Pons (tissue), 1 donor: Measurements from ENCODE around the gene MORN5.

Experiments
- DNase-seq: peaks from one replicate; pipeline ENCODE4 v3.0.0-alpha.2; 2016; ENCODE audit warnings: low spot score

Gene MORN5

DNA sequence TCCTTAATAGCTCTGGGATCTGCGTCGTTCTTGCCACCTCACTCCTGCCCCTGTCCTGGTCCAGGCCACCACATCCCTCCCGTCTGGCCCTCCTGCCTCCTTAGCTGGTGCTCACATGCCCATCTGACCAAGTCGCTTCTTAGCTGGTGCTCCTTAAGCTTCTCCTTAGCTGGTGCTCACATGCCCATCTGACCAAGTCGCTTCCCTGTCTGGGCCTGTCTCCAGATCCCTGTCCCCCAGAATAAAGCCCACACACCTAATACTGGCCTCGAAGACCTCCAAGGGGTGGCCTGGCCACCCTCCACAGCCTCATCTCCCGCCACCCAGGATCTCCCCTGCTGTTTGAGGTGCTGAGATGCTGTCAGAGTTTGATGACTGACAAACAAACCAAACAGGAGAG lies 35.2 kb upstream of the MORN5 start:
- DNase-seq = no peak

DNA sequence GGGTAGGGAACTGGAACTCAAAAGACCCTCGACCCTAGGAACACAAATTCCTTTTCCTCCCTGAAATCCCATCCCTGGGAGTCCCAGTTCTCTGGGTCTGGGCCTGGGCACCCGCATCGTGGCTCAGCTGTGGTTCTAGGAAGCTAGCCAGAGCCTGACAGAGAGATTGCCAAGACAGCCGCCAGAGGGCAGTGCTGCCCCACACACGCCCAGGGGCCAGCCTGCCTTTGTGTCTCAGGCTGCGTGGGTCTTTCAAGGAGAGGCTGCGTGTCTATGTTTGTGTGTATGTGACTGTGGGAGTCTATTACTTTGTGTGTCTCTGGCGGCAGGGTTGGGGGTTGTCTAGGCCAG lies 34.6 kb upstream of the MORN5 start:
- DNase-seq = peak; percentile 84

DNA sequence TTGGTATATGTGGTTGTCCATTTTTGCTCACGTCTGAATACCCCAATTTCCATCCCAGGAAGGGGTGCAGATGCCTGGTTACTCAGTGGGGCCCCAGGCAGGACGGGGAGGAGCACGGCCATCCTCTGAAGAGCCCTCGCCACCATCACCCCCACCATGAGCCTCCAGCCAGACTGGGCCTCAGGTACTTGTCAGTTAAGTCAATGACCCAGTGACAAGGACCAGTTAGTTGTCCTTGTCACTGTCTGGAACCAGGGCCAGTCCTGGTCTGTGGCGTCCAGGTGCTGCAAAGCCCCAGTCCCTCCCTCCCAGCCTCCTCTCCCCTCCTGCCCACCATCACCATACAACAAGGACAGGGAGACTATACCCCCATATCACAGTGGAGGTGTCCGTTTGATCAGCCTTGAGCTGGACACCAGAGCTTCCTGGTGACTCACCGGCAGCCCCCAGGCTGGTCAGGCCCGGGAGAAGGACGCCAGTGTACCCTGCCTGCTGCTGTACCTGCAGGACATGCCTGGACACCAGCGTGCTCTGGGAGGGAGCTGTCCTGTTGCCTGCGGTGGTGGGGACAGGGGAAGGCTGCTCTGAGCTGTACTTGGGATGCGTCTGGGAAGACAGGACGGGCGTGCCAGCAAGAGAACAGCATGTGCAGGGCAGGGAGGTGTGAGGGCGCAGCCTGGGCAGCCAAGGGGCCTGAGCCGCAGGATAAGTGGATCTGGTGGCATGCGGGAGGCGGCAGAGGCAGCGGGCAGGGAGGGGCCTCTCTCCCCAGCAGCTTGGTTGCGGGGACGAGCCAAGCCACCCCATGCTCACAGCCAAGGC lies 34.0 kb upstream of the MORN5 start:
- DNase-seq = no peak

DNA sequence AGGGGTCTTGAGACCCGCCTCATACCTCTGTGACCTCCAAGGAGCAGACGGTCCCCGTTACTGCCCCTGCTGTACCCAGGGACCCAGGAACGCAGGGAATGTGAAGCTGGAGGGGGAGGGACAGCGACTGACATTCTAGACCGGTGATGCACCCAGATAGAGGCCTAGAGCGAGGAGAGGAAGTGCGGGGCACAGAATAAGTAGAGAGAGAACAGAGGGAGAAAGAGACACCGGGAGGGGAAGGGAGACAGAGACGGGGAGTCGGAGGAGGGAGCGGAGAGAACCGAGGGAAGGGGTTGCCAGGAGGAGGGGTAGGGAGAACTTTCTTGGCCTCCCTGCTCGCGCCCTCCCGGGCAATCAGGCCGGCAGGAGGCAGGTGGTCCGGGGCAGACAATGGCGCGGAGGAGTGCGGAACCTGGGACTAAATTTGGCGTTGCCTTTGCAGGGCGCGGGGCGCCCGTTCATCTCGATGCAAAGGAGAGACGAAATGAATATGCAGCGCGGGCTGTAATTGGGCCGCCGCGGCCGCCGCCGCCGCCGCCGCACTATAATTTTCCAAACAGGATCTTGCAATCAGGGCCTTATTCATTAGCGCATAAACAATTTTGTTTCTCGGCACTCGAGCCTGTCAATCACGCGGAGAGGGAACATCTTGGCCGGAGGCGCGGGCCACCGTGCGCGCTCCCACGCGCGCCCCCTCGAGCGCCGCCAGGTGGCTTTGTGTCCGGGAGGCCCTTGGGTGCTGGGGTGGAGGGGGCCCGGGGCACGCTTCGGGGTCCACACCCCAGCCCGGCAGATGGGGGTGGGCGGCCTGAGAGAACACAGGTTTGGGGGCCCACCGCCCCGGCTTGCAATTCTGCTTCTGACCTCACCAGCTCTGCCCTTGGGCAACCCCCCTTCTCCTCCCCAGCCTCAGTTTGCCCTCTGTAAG lies 33.1 kb upstream of the MORN5 start:
- DNase-seq = no peak

- no peak for DNase-seq
Measured at GRCh38 chr9:122127396-122127798, 32.3 kb upstream of the MORN5 start.

DNA sequence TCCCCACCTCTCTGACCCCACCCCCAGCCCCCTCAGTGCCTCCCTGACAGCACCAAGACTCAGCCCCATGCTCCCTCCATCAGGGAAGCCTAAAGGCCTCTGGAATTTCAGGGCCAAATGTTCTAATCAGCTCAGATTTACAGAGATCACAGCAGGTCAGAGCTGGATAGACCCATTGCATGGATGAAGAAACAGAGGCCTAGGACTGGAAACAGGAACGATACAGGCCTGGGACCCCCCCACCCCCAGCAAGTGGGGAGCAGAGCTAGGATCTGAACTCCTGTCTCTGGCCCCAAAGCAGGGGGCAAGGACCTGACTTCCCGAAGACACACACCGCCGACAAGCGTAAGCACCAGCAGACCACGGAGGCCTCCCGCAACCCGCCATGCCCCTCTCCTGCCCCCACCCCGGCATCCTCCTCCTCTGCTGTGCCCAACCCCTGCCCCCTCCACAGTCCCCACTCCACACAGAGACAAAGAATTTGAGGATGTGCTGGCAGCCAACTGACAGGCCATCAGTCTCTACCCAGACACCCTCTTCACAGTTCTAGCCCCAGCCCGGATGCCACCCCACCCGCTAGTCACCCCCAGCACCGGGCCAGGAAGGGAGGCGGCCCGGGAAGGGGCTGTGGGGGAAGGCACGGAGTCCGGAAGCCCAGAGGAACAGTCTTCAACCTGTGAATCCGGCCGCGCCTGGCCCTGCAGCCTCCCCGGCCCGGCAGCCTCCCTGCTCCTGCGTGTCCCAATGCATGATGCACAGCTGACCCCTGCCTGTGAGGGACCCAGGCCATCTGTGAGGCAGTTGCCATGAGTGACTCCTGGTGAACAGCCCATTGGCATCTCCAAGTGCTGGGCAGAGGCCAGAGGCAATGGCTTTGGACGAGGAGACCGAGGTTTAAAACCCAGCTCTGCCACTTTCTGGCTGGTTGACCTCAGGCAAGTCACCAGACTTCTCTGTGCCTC lies 31.4 kb upstream of the MORN5 start:
- DNase-seq = no peak

GRCh38 chr9:122128969-122129343 lies 30.8 kb upstream of the MORN5 start:
- no peak for DNase-seq

DNA sequence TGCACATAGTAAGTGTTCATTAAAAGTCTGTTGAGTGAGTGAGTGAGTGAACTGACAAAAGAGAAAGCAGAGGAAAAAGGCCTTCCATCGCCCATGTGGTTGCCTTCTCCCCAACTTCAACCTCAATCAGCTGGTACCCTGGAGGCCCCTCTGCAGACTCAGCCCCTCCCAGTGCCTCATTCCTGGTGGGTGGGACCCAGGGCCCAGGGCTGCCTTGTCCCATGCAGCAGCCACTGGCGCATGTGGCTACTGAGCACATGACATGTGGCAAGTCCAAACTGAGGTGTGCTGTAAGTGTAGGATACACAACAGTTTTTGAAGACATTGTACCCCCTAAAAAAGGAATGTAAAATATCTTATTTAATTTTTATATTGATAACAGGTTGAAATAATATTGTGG lies 29.7 kb upstream of the MORN5 start:
- no peak for DNase-seq

DNA sequence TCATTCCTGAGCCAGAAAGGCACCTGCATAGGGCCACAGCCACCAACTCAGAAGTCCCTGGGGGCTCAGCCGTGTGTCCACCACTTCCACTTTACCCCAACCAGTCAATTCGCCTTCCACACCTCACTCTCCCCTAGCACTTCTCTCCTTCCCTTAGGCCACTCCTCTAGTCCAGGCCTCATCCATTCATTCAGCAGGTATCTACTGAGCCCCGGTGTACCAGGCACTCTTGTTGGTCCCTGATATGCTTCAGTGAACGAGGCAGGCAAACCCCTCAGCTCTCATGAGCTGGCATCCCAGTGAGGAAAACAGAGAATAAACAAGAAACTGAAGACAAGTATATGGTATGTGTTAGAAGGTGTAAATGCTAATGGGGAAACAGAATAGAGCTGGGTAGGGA lies 28.9 kb upstream of the MORN5 start:
- DNase-seq = no peak

DNA sequence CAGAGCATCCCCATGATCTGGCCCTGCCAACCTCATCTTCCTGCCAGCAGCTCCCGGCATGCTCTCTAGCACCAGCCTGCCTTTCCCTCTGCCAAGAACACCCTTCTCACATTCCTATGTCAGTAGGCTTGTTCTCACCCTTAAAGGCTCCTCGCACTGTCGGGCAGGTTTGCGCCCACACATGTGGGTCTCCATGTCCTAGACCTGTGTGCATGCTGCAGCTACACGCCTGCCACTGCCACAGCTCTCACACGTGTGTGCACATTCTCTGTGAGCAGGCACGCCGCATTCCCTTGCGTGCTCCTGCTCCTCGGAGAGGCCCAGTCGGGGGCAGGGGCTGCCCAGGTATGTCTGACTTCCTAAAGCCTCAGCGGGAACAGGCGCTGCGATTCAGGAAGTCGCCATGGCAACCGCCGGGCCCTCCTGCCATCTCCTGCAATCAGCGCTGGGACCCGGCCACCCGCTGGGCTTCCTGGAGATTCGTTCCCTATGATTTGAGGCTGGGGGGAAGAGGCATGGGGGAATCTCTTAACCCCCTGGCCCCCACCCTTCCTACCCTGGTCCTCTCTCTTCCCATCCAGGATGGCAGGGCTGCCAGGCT lies 28.2 kb upstream of the MORN5 start:
- no peak for DNase-seq

DNA sequence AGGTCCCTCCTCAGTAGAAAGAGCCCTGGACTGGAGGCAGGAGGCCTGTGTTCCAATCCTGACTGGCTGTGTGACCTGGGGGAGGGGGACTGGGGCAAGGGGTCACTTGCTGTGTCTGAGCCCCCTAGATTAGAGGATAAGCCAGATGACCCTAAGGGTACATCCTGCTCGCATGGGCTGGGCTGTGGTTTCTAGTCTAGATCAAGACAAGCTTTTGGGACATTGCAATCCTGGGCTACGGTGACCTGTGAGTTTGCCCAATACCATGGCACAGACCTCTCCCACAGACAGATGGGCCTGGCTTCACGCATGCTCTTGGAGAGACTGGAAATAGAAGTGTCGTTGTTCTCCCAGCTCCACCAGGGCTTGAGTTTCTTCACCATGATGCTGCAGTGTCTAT lies 27.2 kb upstream of the MORN5 start:
- no peak for DNase-seq

- no peak for DNase-seq
Measured at GRCh38 chr9:122133263-122133983, 26.3 kb upstream of the MORN5 start.

DNA sequence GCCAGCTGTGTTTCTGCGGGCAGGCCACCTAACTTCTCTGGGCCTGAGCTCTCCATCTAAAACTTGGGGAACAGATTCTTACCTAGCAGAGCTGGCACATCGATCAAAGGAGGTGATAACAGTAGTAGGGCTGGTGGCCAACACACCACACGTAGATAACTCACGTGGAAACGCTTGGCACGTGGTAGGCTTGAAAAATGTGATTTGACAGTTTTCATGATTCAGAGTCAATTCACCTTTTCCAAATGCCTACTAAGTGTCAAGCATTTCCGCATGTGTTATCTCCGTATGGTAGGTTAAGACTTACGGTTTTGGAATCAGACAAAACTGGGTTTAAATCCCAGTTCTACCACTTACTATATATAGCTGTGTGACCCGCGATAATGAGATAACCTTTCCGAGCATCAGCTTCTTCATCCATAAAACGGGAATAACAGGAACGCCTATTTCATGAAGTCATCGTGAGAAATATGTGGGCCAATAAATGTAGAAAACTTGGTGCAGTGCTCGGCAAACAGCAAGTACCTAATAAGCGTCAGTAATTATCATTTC lies 25.6 kb upstream of the MORN5 start:
- DNase-seq = no peak

DNA sequence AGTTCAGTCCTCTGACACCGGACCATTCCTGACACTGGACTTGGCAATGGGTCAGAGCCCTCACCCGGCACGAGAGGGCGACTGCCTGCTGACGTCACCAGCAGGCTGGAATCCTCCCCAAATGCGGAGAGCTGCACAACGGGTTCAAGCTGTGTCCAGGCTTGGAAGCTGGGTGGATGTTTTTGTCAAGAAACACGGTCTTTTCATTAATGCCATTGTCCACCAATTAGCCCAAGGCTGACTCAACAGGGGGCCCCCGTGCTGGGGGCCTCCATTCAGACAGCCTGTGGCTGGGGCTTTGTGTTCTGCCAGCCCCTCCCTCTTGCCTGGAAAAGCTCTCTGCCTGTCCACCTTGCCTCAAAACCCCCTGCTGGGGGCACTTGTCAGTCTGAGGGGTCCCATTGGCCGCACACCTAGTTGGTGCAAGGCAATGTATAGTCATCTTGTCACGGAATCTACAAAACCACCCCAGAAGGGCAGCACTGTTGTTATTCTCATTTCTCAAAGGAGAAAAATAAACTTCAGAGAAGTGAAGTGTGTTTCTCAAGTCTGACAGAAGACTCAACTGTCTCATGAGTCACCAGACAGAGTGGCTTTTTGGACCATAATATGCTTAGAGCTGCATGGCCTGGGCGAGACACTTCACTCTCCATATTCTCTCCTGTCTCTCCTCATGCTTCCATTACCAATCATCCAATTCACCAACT lies 24.7 kb upstream of the MORN5 start:
- DNase-seq = no peak

DNA sequence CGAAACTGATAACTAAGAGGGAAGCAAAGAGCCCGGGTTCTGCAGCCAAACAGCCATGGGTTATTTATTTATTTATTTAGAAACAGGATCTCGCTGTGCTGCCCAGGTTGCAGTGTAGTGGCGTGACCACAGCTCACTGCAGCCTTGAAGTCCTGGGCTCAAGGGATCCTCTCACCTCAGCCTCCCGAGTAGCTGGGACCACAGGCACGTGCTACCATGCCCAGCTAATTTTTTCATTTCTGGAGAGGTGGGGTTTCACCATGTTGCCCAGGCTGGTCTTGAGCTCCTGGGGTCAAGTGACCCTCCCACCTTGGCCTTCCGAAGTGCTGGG lies 24.2 kb upstream of the MORN5 start:
- no peak for DNase-seq

- DNase-seq = no peak
Measured at GRCh38 chr9:122138560-122139268, 21.0 kb upstream of the MORN5 start.

- DNase-seq = no peak
Measured at GRCh38 chr9:122140368-122141193, 19.1 kb upstream of the MORN5 start.

DNA sequence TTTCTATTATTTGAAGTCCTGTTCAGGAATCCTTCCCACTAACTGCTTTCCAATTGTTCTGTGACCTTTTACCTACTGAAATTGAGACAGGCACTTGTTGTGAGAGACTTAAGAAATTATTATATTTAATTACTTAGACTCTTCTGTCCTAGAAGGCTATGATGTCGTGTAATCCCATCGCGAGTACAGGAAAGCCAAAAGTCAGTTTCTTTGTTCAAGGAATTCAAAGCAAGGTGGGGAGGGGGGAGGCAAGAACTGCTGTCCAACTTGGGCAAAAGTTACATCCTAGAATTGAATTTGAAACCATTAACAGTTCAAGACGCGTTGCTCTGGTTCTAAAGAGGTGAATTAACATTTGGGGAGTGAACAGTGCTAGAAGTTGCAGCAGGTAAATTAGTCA lies 18.0 kb upstream of the MORN5 start:
- DNase-seq = no peak

GRCh38 chr9:122143296-122143695 lies 16.4 kb upstream of the MORN5 start:
- DNase-seq = no peak
